GM23248 (cell line): ENCODE results near the gene SAP30BP.

ENCODE experiments used
- EZH2 ChIP-seq: fragments of 200-600 bp; sonication (generic); IDR thresholded peaks from 2 replicates; pipeline ENCODE4 v1.6.1; 2018; ENCODE audit warnings: antibody characterized with exemption, mild to moderate bottlenecking; ENCODE audit not compliant: insufficient read depth, poor library complexity, severe bottlenecking
- EZH2phosphoT487 ChIP-seq: fragments of 200-600 bp; sonication (generic); IDR thresholded peaks from 2 replicates; pipeline ENCODE4 v1.6.1; 2018; ENCODE audit warnings: antibody characterized with exemption, moderate library complexity, mild to moderate bottlenecking, low read depth; ENCODE audit not compliant: insufficient read depth

- TF ChIP-seq EZH2phosphoT487, result no peak
- no peak for TF ChIP-seq EZH2
Observed at GRCh38 chr17:75707079-75707571, 40.0 kb downstream of the SAP30BP start.
